H1 (cell line): ENCODE results near the gene MYH9. TPM values are rescaled to one million over a fixed set of nuclear protein-coding genes. Genes with fewer than 3 reads are reported as not detected.

Source experiments
- CTCF ChIA-PET: fragments of 300-600 bp; sonication (Branson Sonifier 250); formaldehyde crosslinking; loops from one replicate; lab custom pipeline; 2021; ENCODE audit not compliant: partially characterized antibody; lab: Charles Lee
- POLR2A ChIA-PET: fragments of 300-600 bp; sonication (Branson Sonifier 250); formaldehyde crosslinking; loops from one replicate; lab custom pipeline; 2021; ENCODE audit warnings: inconsistent platforms; ENCODE audit not compliant: partially characterized antibody; lab: Charles Lee
- DNase-seq, 2 experiments: peaks; one replicate each; pipeline versions ENCODE4 v3.0.0 to v3.0.0-alpha.2; 2010 to 2022; ENCODE audit warnings: low spot score in 2 of 2, low read depth in 1 of 2, mixed read lengths in 1 of 2
- FAIRE-seq: peaks from 2 replicates; lab custom pipeline; 2011; peaks lifted over from hg19 to GRCh38; lab: Jason Lieb, UNC
- H2AFZ ChIP-seq: 2 replicates; pipeline ENCODE4 v1.8.1; 2012; ENCODE audit warnings: low read length, inconsistent platforms
- H2AK5ac ChIP-seq: 2 replicates; pipeline ENCODE4 v1.6.1; 2013; ENCODE audit warnings: low read depth, low read length
- H2BK120ac ChIP-seq: replicated peaks from 2 replicates; pipeline ENCODE3; 2013; ENCODE audit warnings: low read depth, low read length, inconsistent platforms
- H2BK12ac ChIP-seq: 2 replicates; pipeline ENCODE4 v1.6.1; 2013; ENCODE audit warnings: low read depth, low read length
- H2BK15ac ChIP-seq: 2 replicates; pipeline ENCODE4 v1.6.1; 2013; ENCODE audit warnings: low read length
- H2BK20ac ChIP-seq: 2 replicates; pipeline ENCODE4 v1.6.1; 2013; ENCODE audit warnings: low read length
- H2BK5ac ChIP-seq: 2 replicates; pipeline ENCODE4 v1.6.1; 2013; ENCODE audit warnings: low read depth, low read length
- H3K14ac ChIP-seq: 2 replicates; pipeline ENCODE4 v1.6.1; 2013; ENCODE audit warnings: inconsistent platforms; ENCODE audit not compliant: insufficient read length
- H3K18ac ChIP-seq: 2 replicates; pipeline ENCODE4 v1.6.1; 2013; ENCODE audit warnings: low read length; ENCODE audit errors: extremely low read depth
- H3K23ac ChIP-seq: 2 replicates; pipeline ENCODE4 v1.6.1; 2013; ENCODE audit warnings: inconsistent platforms; ENCODE audit not compliant: insufficient read length
- H3K23me2 ChIP-seq: 2 replicates; pipeline ENCODE4 v1.6.1; 2013; ENCODE audit warnings: low read depth, low read length
- H3K27ac ChIP-seq: 2 replicates; pipeline ENCODE4 v1.6.1; 2011; ENCODE audit warnings: low read depth, low read length, inconsistent platforms
- H3K27me3 ChIP-seq, 4 experiments: replicated peaks in 1 of 4; 1 replicate in 1 of 4; 2 replicates in 3 of 4; pipeline versions ENCODE4 v1.6.1 to v1.8.1; 2011 to 2013; ENCODE audit warnings: low read length in 3 of 4, mild to moderate bottlenecking in 3 of 4, inconsistent platforms in 2 of 4, mixed read lengths in 2 of 4, moderate library complexity in 1 of 4; ENCODE audit not compliant: control insufficient read depth in 3 of 4, insufficient read depth in 3 of 4; ENCODE audit errors: extremely low read depth in 1 of 4
- H3K36me3 ChIP-seq, 4 experiments: 2 replicates each; pipeline versions ENCODE4 v1.6.1 to v1.8.1; 2011 to 2013; ENCODE audit warnings: mild to moderate bottlenecking in 4 of 4, low read length in 3 of 4, moderate library complexity in 2 of 4, control low read depth in 1 of 4, inconsistent platforms in 1 of 4; ENCODE audit not compliant: insufficient read depth in 4 of 4, control insufficient read depth in 2 of 4
- H3K4ac ChIP-seq: replicated peaks from 2 replicates; pipeline ENCODE3; 2013; ENCODE audit warnings: low read length, low read depth, mixed read lengths, inconsistent platforms; ENCODE audit not compliant: insufficient read length
- H3K4me1 ChIP-seq, 4 experiments: replicated peaks in 1 of 4; 1 replicate in 1 of 4; 2 replicates in 3 of 4; pipeline versions ENCODE4 v1.6.1 to v1.8.1; 2011 to 2013; ENCODE audit warnings: low read length in 3 of 4, inconsistent platforms in 2 of 4, mixed read lengths in 1 of 4; ENCODE audit not compliant: insufficient read depth in 4 of 4, control insufficient read depth in 3 of 4
- H3K4me2 ChIP-seq, 2 experiments: 2 replicates each; pipeline versions ENCODE4 v1.6.1 to v1.8.1; 2011 to 2013; ENCODE audit warnings: low read depth in 2 of 2, low read length in 2 of 2, control low read depth in 1 of 2, inconsistent platforms in 1 of 2, mild to moderate bottlenecking in 1 of 2; ENCODE audit not compliant: insufficient read depth in 1 of 2
- H3K4me3 ChIP-seq, 4 experiments: fragments of 200-600, 300-600 bp in 1 of 4; sonication (generic), shearing (Covaris generic), sonication (Bioruptor Twin) in 1 of 4; 2 replicates each; pipeline versions ENCODE4 v1.5.1 to v1.8.1; 2011 to 2016; ENCODE audit warnings: low read length in 4 of 4, low read depth in 3 of 4, control low read depth in 2 of 4, inconsistent platforms in 2 of 4, mild to moderate bottlenecking in 2 of 4, mixed read lengths in 1 of 4, moderate library complexity in 1 of 4; ENCODE audit not compliant: insufficient read depth in 2 of 4; ENCODE audit errors: extremely low read depth in 1 of 4
- H3K56ac ChIP-seq: replicated peaks from 2 replicates; pipeline ENCODE3; 2013; ENCODE audit warnings: low read depth, mild to moderate bottlenecking, mixed read lengths, low read length, inconsistent platforms; ENCODE audit not compliant: insufficient read length
- H3K79me1 ChIP-seq: 2 replicates; pipeline ENCODE4 v1.6.1; 2013; ENCODE audit warnings: low read depth, low read length, control low read depth
- H3K79me2 ChIP-seq, 2 experiments: 2 replicates each; pipeline versions ENCODE4 v1.6.1 to v1.8.1; 2012 to 2013; ENCODE audit warnings: low read length in 2 of 2, mild to moderate bottlenecking in 2 of 2, inconsistent platforms in 1 of 2; ENCODE audit not compliant: insufficient read depth in 2 of 2, control insufficient read depth in 1 of 2
- H3K9ac ChIP-seq, 4 experiments: replicated peaks in 1 of 4; 1 replicate in 1 of 4; 2 replicates in 3 of 4; pipeline versions ENCODE4 v1.6.1 to v1.8.1; 2011 to 2013; ENCODE audit warnings: low read depth in 3 of 4, low read length in 3 of 4, control low read depth in 2 of 4, mild to moderate bottlenecking in 2 of 4, moderate library complexity in 2 of 4, inconsistent platforms in 1 of 4; ENCODE audit errors: extremely low read depth in 1 of 4
- H3K9me3 ChIP-seq, 2 experiments: 2 replicates each; pipeline versions ENCODE4 v1.6.1 to v1.8.1; 2012 to 2013; ENCODE audit warnings: mild to moderate bottlenecking in 2 of 2, moderate library complexity in 2 of 2, control low read depth in 1 of 2, inconsistent platforms in 1 of 2, low read depth in 1 of 2, low read length in 1 of 2, mixed read lengths in 1 of 2; ENCODE audit not compliant: insufficient read depth in 2 of 2
- H4K20me1 ChIP-seq, 2 experiments: replicated peaks in 1 of 2; 2 replicates each; pipeline versions ENCODE3 to v1.8.1; 2011 to 2013; ENCODE audit warnings: inconsistent platforms in 2 of 2, low read length in 2 of 2, mild to moderate bottlenecking in 1 of 2; ENCODE audit not compliant: insufficient read depth in 2 of 2, control insufficient read depth in 1 of 2
- H4K5ac ChIP-seq: 2 replicates; pipeline ENCODE4 v1.6.1; 2013; ENCODE audit warnings: low read length, low read depth, mixed read lengths, inconsistent platforms; ENCODE audit not compliant: insufficient read length
- H4K8ac ChIP-seq: 2 replicates; pipeline ENCODE4 v1.8.0; 2013; ENCODE audit warnings: mild to moderate bottlenecking, moderate library complexity, low read length, inconsistent platforms; ENCODE audit not compliant: insufficient read depth; ENCODE audit errors: extremely low read depth
- H4K91ac ChIP-seq: replicated peaks from 2 replicates; pipeline ENCODE3; 2013; ENCODE audit warnings: low read length, mixed read lengths, inconsistent platforms; ENCODE audit not compliant: insufficient read length
- BRCA1 ChIP-seq: IDR thresholded peaks from 2 replicates; pipeline ENCODE4 v1.6.1; 2012; ENCODE audit warnings: low read depth, low read length, improper control_type of control experiment
- CBX8 ChIP-seq: fragments of 300-800, 300-1000 bp; sonication (generic); IDR thresholded peaks from 2 replicates; pipeline ENCODE4 v1.7.1; 2016; ENCODE audit warnings: low read depth, low read length, borderline replicate concordance
- FOSL1 ChIP-seq: IDR thresholded peaks from 2 replicates; pipeline ENCODE4 v1.6.1; 2011; ENCODE audit warnings: mild to moderate bottlenecking, low read depth, low read length, moderate library complexity; ENCODE audit not compliant: insufficient read depth
- JUN ChIP-seq: IDR thresholded peaks from 2 replicates; pipeline ENCODE4 v1.6.1; 2011; ENCODE audit warnings: low read depth, mild to moderate bottlenecking, improper control_type of control experiment, low read length
- KDM5A ChIP-seq: fragments of 200-600 bp; IDR thresholded peaks from 2 replicates; pipeline ENCODE4 v1.7.1; 2012; ENCODE audit warnings: mild to moderate bottlenecking, low read length, inconsistent platforms, mixed read lengths
- RNF2 ChIP-seq: fragments of 200-900, 300-1000 bp; sonication (generic); IDR thresholded peaks from 2 replicates; pipeline ENCODE4 v1.7.1; 2016; ENCODE audit warnings: borderline replicate concordance, low read depth, mild to moderate bottlenecking, antibody characterized with exemption, low read length; ENCODE audit not compliant: poor library complexity, severe bottlenecking; ENCODE audit errors: missing control alignments
- WGBS, 2 experiments: shearing (Covaris generic) in 1 of 2; methylation state at CpG; one replicate each; pipeline versions ENCODE4 v1.1.6 to v1.1.7; 2013 to 2015; ENCODE audit warnings: low lambda C conversion rate in 2 of 2, mixed read lengths in 2 of 2, inconsistent platforms in 1 of 2, low coverage in 1 of 2, missing lambda C conversion rate in 1 of 2; ENCODE audit not compliant: insufficient replicate concordance in 2 of 2, insufficient coverage in 1 of 2, insufficient read length in 1 of 2; ENCODE audit errors: extremely low coverage in 1 of 2, missing lambda C conversion rate in 1 of 2; 5-methylcytosine and 5-hydroxymethylcytosine counted together
- polyA plus RNA-seq, 7 experiments: library from polyadenylated mRNA; depleted of rRNA in 3 of 7; stranded (reverse) in 5 of 7; unstranded in 2 of 7; fragments of >200 nt in 5 of 7; fragments of 200-250 nt in 2 of 7; gene quantifications; 1 replicate in 5 of 7; 2 replicates in 1 of 7; 4 replicates in 1 of 7; pipeline versions ENCODE4 v1.2.1 to v1.2.3, GENCODE V29; 2011 to 2013; ENCODE audit warnings: missing spikeins in 2 of 7, mixed read lengths in 2 of 7
- total RNA-seq: library from RNA; stranded (reverse); fragmentation: NEBNext Ultra II Directional; extraction: Animal tissue kit (Norgen Biotek cat#: 25700); gene quantifications from 2 replicates; pipeline ENCODE4 v1.2.1, GENCODE V29; 2021
- TF ChIP-seq, protein P1 (sequence below): IDR thresholded peaks from 2 replicates; pipeline ENCODE4 v1.6.1; 2012; ENCODE audit warnings: inconsistent platforms
- TF ChIP-seq, protein P2 (sequence below): IDR thresholded peaks from 2 replicates; pipeline ENCODE4 v1.6.1; 2011; ENCODE audit warnings: low read length, improper control_type of control experiment
- TF ChIP-seq, protein P3 (sequence below): IDR thresholded peaks from 2 replicates; pipeline ENCODE4 v1.6.1; 2012; ENCODE audit warnings: low read length, inconsistent platforms

Gene MYH9
- total and polyA plus RNA-seq, 2 of the 8 experiments (the other 6 are each of a cell fraction or from before 2014, with no cell fraction given), result 24.9 to 322 TPM

DNA sequence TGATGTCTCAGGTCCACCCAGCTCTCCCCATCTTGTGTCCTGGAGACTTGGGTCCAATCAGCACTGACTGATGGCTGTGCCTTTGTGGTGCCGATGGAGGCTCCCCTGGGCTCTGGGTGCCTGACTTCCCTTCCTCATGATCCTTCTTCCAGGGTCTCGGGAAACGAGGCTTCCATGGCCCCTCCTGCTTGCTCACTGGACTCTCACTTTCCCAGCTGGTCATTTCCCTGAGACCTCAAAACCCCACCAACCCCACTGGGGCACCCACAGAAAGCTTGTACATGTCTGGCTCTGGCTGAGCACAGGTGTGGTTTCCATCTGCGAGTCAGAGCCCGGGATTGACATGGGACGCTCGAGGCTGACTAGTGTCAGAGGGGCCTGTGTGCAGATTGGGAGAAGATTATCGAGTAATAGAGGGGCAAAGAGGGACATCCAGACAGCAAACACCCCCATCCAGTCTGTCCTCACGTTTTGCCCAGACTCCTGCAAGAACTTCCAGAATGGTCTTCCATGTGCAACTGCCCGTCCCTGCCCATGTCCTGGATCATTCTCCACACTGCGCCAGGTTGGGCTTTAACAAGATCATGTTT, 119.8 kb downstream of the MYH9 start:
- no peak overlapping the region for H3K4me3 ChIP-seq
- no peak overlapping the region for H3K56ac ChIP-seq
- H2AFZ ChIP-seq, result no peak overlapping the region
- 0 out of 7 replicates have a peak, but pooled peaks cover 0 to 2% (median 0%) of the 10 kb centered on the region in 4 experiments for H3K27me3 ChIP-seq
- no peaks in the 10 kb centered on the region for H3K79me1 ChIP-seq
- FAIRE-seq, result no peak
- H2BK120ac ChIP-seq, result no peak overlapping the region
- ChIA-PET CTCF (interaction anchor here (0.7 to 2.2 kb wide), 3 partner anchors 10 to 1403 kb away, joined by 3 to 9 read pairs (median 6); no protein-coding TSS in a partner anchor), POLR2A (no interaction called here)
- H3K9me3 ChIP-seq, result no peaks in the 10 kb centered on the region
- H4K8ac ChIP-seq, result no peak overlapping the region
- H2AK5ac ChIP-seq, result no peak overlapping the region
- WGBS, 2 experiments, result 89% methylated on average over 11 of the region's 11 CpGs; no CpG with 5 or more reads in 1 of the 2 experiments
- no peak overlapping the region for H3K14ac ChIP-seq
- H3K23me2 ChIP-seq, result no peaks in the 10 kb centered on the region
- H2BK12ac ChIP-seq, result no peak overlapping the region
- H4K91ac ChIP-seq, result no peak overlapping the region
- no peaks in the 10 kb centered on the region for H3K79me2 ChIP-seq
- no peaks in the 10 kb centered on the region for H3K4me1 ChIP-seq
- no peak overlapping the region for H4K5ac ChIP-seq
- no peaks in the 10 kb centered on the region for H4K20me1 ChIP-seq
- no peak overlapping the region for H3K4ac ChIP-seq
- H3K9ac ChIP-seq, result no peak overlapping the region
- no peak overlapping the region for H3K27ac ChIP-seq
- no peak overlapping the region for H2BK15ac ChIP-seq
- H3K23ac ChIP-seq, result no peak overlapping the region
- no peak overlapping the region for H2BK20ac ChIP-seq
- no peak for DNase-seq
- no peak overlapping the region for H3K18ac ChIP-seq
- no peak overlapping the region for H3K4me2 ChIP-seq
- no peak overlapping the region for H2BK5ac ChIP-seq
- H3K36me3 ChIP-seq, result no peaks in the 10 kb centered on the region
- TF ChIP-seq, protein P1, sequence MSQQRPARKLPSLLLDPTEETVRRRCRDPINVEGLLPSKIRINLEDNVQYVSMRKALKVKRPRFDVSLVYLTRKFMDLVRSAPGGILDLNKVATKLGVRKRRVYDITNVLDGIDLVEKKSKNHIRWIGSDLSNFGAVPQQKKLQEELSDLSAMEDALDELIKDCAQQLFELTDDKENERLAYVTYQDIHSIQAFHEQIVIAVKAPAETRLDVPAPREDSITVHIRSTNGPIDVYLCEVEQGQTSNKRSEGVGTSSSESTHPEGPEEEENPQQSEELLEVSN, result no peak
- TF ChIP-seq, protein P2, sequence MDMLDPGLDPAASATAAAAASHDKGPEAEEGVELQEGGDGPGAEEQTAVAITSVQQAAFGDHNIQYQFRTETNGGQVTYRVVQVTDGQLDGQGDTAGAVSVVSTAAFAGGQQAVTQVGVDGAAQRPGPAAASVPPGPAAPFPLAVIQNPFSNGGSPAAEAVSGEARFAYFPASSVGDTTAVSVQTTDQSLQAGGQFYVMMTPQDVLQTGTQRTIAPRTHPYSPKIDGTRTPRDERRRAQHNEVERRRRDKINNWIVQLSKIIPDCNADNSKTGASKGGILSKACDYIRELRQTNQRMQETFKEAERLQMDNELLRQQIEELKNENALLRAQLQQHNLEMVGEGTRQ, result no peak
- no peak for TF ChIP-seq JUN
- TF ChIP-seq, protein P3, sequence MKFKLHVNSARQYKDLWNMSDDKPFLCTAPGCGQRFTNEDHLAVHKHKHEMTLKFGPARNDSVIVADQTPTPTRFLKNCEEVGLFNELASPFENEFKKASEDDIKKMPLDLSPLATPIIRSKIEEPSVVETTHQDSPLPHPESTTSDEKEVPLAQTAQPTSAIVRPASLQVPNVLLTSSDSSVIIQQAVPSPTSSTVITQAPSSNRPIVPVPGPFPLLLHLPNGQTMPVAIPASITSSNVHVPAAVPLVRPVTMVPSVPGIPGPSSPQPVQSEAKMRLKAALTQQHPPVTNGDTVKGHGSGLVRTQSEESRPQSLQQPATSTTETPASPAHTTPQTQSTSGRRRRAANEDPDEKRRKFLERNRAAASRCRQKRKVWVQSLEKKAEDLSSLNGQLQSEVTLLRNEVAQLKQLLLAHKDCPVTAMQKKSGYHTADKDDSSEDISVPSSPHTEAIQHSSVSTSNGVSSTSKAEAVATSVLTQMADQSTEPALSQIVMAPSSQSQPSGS, result no peak
- TF ChIP-seq FOSL1, result no peak
- no peak for TF ChIP-seq CBX8
- no peak for TF ChIP-seq BRCA1
- no peak for TF ChIP-seq KDM5A
- TF ChIP-seq RNF2, result no peak
